SH-SY5Y (cell line): Measurements from ENCODE around the gene MAML1.

Source experiments
- GATA2 ChIP-seq: IDR thresholded peaks from 2 replicates; pipeline ENCODE4 v1.6.1; 2011; ENCODE audit warnings: mild to moderate bottlenecking, low read depth, low read length
- GATA3 ChIP-seq: IDR thresholded peaks from 2 replicates; pipeline ENCODE4 v1.6.1; 2011; ENCODE audit warnings: low read depth, mild to moderate bottlenecking, low read length, moderate library complexity

The MAML1 gene, protein sequence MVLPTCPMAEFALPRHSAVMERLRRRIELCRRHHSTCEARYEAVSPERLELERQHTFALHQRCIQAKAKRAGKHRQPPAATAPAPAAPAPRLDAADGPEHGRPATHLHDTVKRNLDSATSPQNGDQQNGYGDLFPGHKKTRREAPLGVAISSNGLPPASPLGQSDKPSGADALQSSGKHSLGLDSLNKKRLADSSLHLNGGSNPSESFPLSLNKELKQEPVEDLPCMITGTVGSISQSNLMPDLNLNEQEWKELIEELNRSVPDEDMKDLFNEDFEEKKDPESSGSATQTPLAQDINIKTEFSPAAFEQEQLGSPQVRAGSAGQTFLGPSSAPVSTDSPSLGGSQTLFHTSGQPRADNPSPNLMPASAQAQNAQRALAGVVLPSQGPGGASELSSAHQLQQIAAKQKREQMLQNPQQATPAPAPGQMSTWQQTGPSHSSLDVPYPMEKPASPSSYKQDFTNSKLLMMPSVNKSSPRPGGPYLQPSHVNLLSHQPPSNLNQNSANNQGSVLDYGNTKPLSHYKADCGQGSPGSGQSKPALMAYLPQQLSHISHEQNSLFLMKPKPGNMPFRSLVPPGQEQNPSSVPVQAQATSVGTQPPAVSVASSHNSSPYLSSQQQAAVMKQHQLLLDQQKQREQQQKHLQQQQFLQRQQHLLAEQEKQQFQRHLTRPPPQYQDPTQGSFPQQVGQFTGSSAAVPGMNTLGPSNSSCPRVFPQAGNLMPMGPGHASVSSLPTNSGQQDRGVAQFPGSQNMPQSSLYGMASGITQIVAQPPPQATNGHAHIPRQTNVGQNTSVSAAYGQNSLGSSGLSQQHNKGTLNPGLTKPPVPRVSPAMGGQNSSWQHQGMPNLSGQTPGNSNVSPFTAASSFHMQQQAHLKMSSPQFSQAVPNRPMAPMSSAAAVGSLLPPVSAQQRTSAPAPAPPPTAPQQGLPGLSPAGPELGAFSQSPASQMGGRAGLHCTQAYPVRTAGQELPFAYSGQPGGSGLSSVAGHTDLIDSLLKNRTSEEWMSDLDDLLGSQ

DNA sequence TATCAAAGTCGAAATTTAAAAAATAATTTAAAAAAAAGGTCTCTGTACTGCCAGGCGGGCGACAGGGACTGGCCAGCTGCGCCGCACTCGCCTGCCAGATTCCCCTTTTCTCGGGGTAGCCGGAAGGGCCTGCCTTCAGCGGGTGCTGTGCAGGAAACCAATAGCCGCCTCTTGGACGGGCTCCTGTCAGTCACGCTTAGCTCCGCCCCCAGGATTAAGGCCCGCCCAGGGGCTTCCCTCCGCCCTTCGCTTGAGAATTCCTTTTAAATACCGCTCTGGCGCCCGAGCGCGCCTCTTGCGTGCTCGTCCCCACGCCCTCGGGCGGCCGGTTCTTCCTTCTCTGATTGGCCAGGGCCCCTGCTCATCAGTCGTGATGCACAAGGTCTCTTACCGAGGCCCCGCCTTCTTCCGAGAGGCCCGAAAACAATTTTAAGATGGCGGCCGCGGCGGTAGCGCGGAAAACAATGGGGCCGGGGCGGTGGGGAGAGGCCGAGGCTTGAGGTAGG, at the start of gene MAML1:
MAML1 (plus strand) TSS at position 411 of the 506 bp plus-strand sequence. CDS start 291 bp downstream, outside the sequence.
- TF ChIP-seq GATA3 (no peak), GATA2 (no peak)

DNA sequence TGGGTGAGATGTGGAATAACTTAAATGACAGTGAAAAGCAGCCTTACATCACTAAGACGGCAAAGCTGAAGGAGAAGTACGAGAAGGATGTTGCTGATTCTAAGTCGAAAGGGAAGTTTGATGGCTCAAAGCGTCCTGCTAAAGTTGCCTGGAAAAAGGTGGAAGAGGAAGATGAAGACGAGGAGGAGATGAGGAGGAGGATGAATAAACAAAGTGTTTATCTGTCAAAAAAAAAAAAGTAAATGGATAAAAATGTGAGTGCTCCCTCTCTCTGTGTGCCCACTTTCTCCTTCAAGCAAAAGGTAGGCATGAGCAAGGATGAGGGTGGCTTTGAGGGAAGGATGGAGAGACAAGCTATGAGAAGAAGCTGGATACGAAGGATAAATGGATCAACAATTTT, 38.1 kb upstream of the MAML1 start:
- no peak for TF ChIP-seq GATA2
- TF ChIP-seq GATA3 = no peak

DNA sequence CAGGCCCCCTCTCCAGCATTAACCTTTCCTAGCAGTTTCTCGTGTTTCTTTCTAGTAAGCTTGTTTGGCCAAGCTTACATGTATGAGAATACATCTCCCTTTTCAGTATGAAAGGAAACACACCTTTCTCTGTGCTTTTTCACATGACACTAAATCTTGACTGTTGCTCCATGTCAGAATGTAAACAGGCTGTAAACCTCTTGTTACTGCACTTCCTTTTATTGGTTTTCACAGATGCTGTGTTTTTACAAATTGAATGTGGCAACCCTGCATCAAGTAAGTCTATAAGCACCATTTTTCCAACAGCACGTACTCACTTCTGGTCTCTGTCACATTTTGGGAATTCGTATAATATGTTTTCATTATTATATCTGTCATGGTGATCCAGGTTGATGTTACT, 36.0 kb upstream of the MAML1 start:
- no peak for TF ChIP-seq GATA3
- TF ChIP-seq GATA2 = no peak

DNA sequence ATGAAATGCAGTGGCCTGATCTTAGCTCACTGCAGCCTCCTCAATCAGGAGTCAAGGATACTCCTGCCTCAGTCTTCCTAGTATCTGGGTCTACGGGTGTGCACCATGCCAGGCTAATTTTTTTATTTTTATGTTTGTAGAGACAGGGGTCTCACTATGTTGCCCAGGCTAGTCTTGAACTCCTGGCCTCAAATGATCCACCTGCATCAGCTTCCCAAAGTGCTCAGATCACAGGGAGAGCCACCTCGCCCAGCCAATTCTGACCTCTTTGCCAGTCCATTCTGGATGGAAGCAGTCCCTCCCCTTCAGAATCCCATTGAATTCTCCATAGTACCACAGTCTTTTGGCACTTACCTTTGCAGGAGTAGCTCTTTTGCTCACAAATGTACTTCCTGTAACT, 35.5 kb upstream of the MAML1 start:
- no peak for TF ChIP-seq GATA3
- no peak for TF ChIP-seq GATA2

DNA sequence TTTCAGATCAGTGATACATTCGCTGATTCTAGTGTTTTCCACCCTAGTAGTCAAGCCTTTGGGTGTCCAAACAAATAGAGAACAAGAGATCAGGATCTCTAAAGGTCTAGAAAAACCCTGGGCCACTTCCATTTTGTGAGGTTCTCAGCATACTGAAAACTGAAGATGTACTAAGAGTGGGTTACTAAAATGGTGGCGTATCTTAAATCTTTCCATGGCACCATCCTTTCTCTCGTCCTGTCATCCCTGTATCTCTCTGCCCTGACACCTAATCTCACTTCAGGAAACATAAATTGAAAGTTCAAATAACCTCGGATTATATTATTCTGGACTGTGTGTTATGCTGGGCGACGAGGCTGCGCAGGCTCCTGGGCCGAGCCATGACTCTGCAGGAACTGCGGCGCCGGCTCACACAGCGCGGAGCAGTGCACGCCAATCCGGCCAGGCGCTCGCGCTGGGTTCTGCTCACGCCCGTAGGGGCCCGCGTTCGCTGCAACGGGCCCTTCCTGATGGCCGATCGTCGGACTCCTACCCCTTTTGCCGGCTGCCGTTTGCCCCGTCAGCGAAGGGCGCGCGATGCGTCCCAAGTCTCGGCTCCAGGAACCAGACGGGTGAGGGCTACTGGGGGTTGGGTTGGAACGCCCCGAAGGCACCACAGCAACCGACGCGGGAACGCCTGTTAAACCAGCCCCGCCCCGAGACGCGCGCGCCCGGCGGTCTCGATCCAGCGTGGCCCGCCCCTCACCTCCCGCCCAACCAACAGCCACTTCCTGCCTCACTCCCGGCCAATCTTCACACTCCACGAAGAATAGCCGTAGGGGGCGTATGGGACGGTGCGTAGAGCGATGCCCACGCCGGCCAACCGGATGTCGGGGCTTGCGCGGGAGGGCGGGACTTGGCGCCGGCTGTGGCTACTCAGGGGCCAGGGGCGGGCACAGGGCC, 34.4 kb upstream of the MAML1 start:
- TF ChIP-seq GATA3 (no peak), GATA2 (no peak; the same call in 1 of the 2 replicates)

DNA sequence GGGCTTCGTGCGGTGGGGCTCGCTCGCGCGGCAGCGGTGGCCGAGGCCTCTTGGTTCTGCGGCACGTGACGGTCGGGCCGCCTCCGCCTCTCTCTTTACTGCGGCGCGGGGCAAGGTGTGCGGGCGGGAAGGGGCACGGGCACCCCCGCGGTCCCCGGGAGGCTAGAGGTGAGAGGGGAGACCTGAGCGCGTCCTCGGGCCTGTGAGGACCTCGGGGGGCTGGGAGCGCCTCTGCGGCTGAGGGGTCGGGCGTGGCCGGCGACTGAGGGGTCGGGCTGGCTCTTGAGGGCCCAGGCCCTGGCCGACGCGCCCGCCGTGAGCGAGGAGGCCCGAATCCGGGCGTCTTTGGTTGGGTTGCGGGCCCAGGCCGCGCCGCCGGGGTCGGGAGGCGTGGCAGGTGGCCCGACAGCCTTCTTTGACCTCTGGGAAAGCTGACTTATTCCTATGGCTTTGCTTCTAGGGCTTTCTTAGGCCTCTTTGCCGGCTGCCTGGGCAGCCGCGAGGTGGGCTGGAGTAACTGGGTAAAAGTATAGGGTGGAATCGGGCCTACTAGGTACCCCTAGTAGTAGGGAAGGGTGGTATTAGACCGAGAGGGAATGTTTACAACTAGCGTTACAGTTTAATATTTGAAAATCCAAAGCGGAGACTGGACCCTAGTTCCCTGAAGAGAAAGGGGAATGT, 33.5 kb upstream of the MAML1 start, which contains the start of gene CANX:
CANX (plus strand) TSS at position 33 of the 681 bp plus-strand sequence. CDS start 6,715 bp downstream, outside the sequence.
- TF ChIP-seq GATA2 = no peak
- TF ChIP-seq GATA3 = no peak

DNA sequence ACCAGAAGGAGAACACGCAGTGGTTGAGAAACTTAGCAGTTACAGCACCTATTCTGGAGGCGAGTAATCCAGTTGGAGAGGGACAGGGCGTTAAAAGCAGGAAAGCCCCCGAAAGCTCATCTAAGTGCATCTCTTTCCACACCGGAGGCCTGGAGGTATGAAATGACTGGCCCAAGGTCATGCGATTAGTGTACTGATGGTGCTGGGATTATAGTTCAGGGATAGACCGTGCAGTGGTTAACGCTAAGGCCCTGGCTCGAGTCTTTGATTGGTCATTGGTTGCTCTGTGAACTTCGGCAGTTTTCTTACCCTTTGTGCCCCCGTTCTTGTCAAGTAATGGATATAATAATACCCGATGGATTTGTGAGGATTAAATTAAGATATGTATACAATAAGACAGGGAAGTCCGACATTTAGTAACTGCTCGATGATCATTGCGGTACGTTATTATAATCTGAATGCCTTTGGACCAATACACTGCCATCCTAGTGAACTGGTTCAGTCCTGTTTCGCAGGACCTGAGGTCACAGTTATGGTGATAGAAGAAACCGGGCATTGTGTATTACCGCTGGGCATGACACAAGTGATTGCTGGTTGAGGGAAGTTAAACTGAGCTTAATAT, 32.9 kb upstream of the MAML1 start:
- TF ChIP-seq GATA2 (no peak), GATA3 (no peak)

DNA sequence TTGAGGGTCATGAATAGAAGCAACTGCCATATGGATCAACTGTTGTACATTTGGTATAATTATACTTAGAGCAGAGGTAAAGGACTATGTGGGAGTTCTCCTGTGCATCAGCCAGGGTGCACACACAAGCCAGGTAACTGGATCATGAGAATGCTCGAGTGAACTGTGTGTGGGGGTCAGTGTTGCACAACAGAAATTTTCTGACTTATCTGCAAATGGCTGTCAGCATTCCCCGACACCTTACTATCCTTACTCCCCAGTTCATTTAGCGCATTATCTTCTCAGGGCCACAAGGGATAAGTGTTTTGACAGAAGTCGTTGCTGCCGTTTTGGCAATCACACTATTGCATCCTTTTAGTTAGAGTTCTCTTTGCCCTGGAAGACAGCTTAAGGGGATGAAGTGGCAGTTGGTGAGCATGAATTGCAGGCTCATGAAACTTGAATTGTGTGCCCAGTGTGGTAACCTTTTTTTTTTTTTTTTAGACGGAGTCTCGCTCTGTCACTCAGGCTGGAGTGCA, 32.2 kb upstream of the MAML1 start:
- TF ChIP-seq GATA3 (no peak), GATA2 (no peak)

DNA sequence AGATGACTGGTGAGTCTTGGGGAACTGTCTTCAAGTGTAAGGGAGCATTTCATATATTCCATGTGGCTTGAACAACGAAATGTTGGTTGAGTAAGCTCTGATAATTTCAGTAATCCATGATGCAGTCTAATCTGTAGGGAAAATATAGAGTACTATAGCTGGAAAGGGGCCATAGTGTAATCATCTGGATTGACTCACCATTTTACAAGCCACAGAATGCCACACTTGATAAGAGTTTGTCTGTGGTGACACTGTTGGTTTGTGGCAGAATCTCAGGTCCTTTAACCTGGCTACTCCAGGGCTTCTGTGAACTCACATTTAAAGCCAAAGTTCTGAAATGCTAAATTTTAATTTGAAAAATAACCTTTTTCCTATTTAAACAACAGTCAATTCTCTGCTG, 16.3 kb upstream of the MAML1 start:
- TF ChIP-seq GATA3 (no peak), GATA2 (no peak)

DNA sequence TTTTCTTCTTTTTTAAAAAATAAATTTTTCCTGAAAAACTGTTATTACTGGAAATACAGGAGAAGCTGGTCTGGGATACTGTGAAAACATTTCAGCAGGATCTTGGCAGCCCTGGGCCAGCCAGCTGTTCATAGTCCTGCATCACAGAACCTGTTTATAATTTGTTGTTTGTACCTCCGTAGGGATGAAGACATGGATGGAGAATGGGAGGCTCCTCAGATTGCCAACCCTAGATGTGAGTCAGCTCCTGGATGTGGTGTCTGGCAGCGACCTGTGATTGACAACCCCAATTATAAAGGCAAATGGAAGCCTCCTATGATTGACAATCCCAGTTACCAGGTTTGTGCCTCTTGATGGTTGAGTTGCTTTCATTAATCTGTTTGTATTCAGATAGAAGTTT, 12.4 kb upstream of the MAML1 start:
- TF ChIP-seq GATA2 (no peak), GATA3 (no peak)

DNA sequence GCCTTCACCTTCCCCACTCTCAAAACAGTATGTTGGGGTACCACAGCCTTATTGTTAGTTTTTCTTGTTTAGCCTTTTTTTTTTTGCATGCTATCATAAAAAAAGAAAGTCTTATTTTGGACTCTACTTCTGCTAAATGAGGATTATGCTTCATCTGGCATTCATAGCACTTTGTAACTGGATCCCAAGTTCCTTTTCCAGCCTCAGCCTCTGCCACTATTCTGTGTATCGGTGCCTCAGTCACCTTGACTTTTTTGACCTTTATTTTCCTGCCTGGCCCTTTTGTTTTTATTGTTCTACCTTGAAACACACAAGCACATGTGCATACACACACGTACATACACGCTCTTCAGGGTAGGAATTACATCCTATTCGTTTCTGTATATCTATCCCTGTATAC, 8.5 kb upstream of the MAML1 start:
- no peak for TF ChIP-seq GATA3
- no peak for TF ChIP-seq GATA2

DNA sequence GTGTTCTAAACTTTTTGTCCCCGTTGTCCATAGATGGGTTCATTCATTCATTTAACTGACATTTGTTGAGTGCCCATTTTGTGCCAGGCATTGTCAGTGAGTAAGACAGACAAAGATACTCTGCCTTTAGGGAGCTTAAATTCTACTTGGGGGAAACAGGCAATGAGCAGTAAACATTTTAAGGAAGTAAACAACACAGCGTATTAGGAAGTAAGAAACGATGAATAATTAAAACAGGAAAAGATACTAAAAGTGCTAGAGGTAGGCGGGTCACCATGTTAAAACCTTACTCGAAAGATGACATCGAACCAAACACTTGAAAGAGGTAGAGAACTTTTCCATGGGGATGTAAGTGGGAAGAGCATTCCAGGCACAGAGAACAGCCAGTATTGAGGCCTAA, 5.5 kb upstream of the MAML1 start:
- TF ChIP-seq GATA2 = no peak
- TF ChIP-seq GATA3 = no peak
